OCI-LY3 (cell line): Measurements from ENCODE around the gene LRRC8D.

ENCODE experiments used
- H2AFZ ChIP-seq: fragments of 200-600, 300-600 bp; shearing (Covaris generic); 2 replicates; pipeline ENCODE4 v1.6.0; 2014; ENCODE audit warnings: antibody characterized with exemption, low read depth, low read length
- H3K27ac ChIP-seq: fragments of 200-600, 300-600 bp; sonication (generic); 2 replicates; pipeline ENCODE4 v1.5.1; 2014; ENCODE audit warnings: mild to moderate bottlenecking, low read length, moderate library complexity, mixed read lengths
- H3K27me3 ChIP-seq: fragments of 200-600, 300-600 bp; sonication (generic); 2 replicates; pipeline ENCODE4 v1.6.1; 2014; ENCODE audit warnings: low read depth, low read length, mixed read lengths
- H3K36me3 ChIP-seq: fragments of 200-600, 300-600 bp; sonication (generic); replicated peaks from 2 replicates; pipeline ENCODE3; 2014; ENCODE audit warnings: low read depth, low read length, mixed read lengths
- H3K4me1 ChIP-seq: fragments of 300-600, 200-600 bp; sonication (generic); 2 replicates; pipeline ENCODE4 v1.6.1; 2014; ENCODE audit warnings: low read length, mixed read lengths
- H3K4me2 ChIP-seq: fragments of 200-600, 300-600 bp; sonication (generic); 2 replicates; pipeline ENCODE4 v1.6.1; 2014; ENCODE audit warnings: low read length, mixed read lengths
- H3K4me3 ChIP-seq: fragments of 300-600, 200-600 bp; sonication (generic); 2 replicates; pipeline ENCODE4 v1.5.1; 2014; ENCODE audit warnings: antibody characterized with exemption, mild to moderate bottlenecking, low read length, moderate library complexity
- H3K79me2 ChIP-seq: fragments of 300-600, 200-600 bp; shearing (Covaris generic); 2 replicates; pipeline ENCODE4 v1.6.1; 2014; ENCODE audit warnings: mild to moderate bottlenecking, low read length, mixed read lengths
- H3K9ac ChIP-seq: fragments of 300-600, 200-600 bp; shearing (Covaris generic); 2 replicates; pipeline ENCODE4 v1.6.0; 2014; ENCODE audit warnings: mild to moderate bottlenecking, low read length, moderate library complexity
- H3K9me3 ChIP-seq: fragments of 200-600, 300-600 bp; shearing (Covaris generic); 2 replicates; pipeline ENCODE4 v1.6.1; 2014; ENCODE audit warnings: low read length, mixed read lengths; ENCODE audit not compliant: insufficient read depth
- H4K20me1 ChIP-seq: fragments of 200-600, 300-600 bp; sonication (generic); 2 replicates; pipeline ENCODE4 v1.6.1; 2016; ENCODE audit warnings: low read length, mixed read lengths; ENCODE audit not compliant: insufficient read depth
- CTCF ChIP-seq: fragments of 200-600, 300-600 bp; sonication (generic); IDR thresholded peaks from 2 replicates; pipeline ENCODE4 v1.5.1; 2014; ENCODE audit warnings: antibody characterized with exemption, low read length, low read depth
- EZH2phosphoT487 ChIP-seq: fragments of 200-600 bp; shearing (Covaris generic); IDR thresholded peaks from 2 replicates; pipeline ENCODE4 v1.6.1; 2018; ENCODE audit warnings: antibody characterized with exemption, mixed run types, low read depth

LRRC8D gene

GRCh38 chr1:89910268-89910667 lies 89.4 kb downstream of the LRRC8D start:
- H3K4me3 ChIP-seq, result no peak overlapping the region
- no peak overlapping the region for H3K27ac ChIP-seq
- H4K20me1 ChIP-seq, result no peaks in the 10 kb centered on the region
- no peaks in the 10 kb centered on the region for H3K9me3 ChIP-seq
- no peak for TF ChIP-seq CTCF
- no peak for TF ChIP-seq EZH2phosphoT487
- no peak overlapping the region for H2AFZ ChIP-seq
- H3K27me3 ChIP-seq, result no peaks in the 10 kb centered on the region
- H3K9ac ChIP-seq, result no peak overlapping the region
- H3K4me2 ChIP-seq, result no peak overlapping the region
- H3K36me3 ChIP-seq, result no peaks in the 10 kb centered on the region
- no peaks in the 10 kb centered on the region for H3K79me2 ChIP-seq
- peaks cover 10% of the 10 kb centered on the region for H3K4me1 ChIP-seq

GRCh38 chr1:89910780-89911179 lies 89.9 kb downstream of the LRRC8D start:
- no peaks in the 10 kb centered on the region for H4K20me1 ChIP-seq
- no peak overlapping the region for H3K27ac ChIP-seq
- H3K36me3 ChIP-seq, result no peaks in the 10 kb centered on the region
- no peak overlapping the region for H2AFZ ChIP-seq
- no peaks in the 10 kb centered on the region for H3K9me3 ChIP-seq
- peaks cover 10% of the 10 kb centered on the region for H3K4me1 ChIP-seq
- no peak overlapping the region for H3K4me3 ChIP-seq
- no peak for TF ChIP-seq EZH2phosphoT487
- H3K4me2 ChIP-seq, result no peak overlapping the region
- H3K79me2 ChIP-seq, result no peaks in the 10 kb centered on the region
- H3K27me3 ChIP-seq, result no peaks in the 10 kb centered on the region
- no peak overlapping the region for H3K9ac ChIP-seq

- Histone ChIP-seq H3K27me3 (no peaks in the 10 kb centered on the region), H3K27ac (no peak overlapping the region), H2AFZ (no peak overlapping the region), H3K4me3 (no peak overlapping the region), H4K20me1 (no peaks in the 10 kb centered on the region), H3K79me2 (no peaks in the 10 kb centered on the region), H3K9me3 (no peaks in the 10 kb centered on the region), H3K4me2 (no peak overlapping the region), H3K36me3 (no peaks in the 10 kb centered on the region), H3K9ac (no peak overlapping the region), H3K4me1 (peaks cover 6% of the 10 kb centered on the region)
- TF ChIP-seq EZH2phosphoT487 (no peak), CTCF (no peak)
Measured at GRCh38 chr1:89911191-89911991, 90.6 kb downstream of the LRRC8D start.

- no peak overlapping the region for H3K9ac ChIP-seq
- no peak overlapping the region for H3K27ac ChIP-seq
- TF ChIP-seq CTCF, result no peak
- no peak for TF ChIP-seq EZH2phosphoT487
- H3K27me3 ChIP-seq, result no peaks in the 10 kb centered on the region
- no peak overlapping the region for H3K4me2 ChIP-seq
- H3K4me1 ChIP-seq, result no peaks in the 10 kb centered on the region
- H3K36me3 ChIP-seq, result no peaks in the 10 kb centered on the region
- H3K79me2 ChIP-seq, result no peaks in the 10 kb centered on the region
- no peak overlapping the region for H2AFZ ChIP-seq
- no peaks in the 10 kb centered on the region for H3K9me3 ChIP-seq
- H3K4me3 ChIP-seq, result no peak overlapping the region
- no peaks in the 10 kb centered on the region for H4K20me1 ChIP-seq
Measured at GRCh38 chr1:89912073-89912472, 91.2 kb downstream of the LRRC8D start.
